HG03520 (cell line): ENCODE results near the gene TRIM16.
"Not testable (repeated sequence)": the region's sequence is repeated elsewhere in the genome, so short reads cannot be mapped to it uniquely, and the experiment has no call there.

ENCODE experiments used
- ATAC-seq: cut with Tn5 transposase; IDR thresholded peaks from one replicate; pipeline ENCODE4 v1.9.1; 2021; ENCODE audit warnings: mild to moderate bottlenecking, moderate library complexity; ENCODE audit not compliant: unreplicated experiment

The TRIM16 gene

DNA sequence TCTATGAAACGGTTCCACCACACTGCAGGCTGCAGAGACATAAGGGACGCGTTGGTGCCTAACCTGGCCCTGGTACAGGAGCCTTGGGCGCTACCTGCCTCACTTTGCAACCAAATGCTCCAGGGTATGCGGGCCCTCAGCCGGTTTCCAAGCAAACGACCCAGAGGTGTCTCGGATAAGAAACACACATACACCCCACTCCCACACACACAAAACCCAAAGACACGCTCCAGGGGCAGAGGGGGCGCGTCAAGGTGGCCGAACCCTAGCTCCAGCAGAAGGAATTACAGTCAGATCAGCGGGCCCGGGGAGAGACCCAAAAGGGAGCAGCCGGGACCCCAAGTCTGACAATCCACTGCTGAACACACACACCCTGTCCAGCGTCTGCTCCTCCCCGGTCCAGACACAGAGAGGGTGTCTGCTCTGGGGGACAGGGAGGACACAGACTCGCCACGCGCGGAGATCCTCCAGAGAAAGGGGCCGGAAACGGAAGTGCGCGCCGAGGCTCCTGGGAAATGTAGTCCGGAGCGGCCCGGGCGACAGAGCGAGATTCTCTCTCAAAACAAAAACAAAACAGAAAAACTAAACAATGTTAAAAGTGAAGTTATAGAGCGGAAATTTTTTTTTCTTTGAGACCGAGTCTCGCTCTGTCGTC is at the start of gene TRIM16:
TRIM16 (minus strand) TSS at position 488 of the 655 bp plus-strand sequence. CDS start 32,702 bp downstream, outside the sequence.
- ATAC-seq = peak; percentile 91

DNA sequence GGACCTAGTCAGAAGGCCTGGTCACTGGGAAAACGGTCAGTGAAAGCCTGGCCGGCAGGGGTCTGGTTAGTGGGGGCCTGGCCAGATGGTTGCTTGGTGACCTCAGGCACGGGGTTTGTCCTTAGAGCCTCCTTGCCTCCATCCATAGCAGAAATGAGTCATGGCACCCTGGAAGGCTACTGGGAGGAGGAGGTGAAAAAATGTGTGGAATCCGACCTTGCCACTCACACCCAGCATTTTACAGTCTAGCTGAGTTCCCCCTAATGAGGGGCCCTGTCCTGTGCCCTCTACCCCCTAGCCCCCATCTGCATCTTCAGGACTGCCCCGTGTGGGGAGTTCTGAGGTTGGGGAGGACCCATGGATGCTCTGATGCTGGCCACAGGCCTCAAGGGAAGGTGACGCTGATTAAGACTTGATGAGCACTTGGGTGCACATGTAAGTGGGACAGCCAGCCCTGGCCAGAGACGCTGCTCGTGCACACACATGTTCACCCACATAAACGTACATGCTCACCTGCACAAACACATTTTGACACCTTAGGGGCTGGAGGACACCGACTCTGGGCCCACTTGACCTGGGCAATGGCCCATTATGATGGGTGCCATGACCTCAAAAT is 49.2 kb upstream of the TRIM16 start:
- ATAC-seq = not testable (repeated sequence)

DNA sequence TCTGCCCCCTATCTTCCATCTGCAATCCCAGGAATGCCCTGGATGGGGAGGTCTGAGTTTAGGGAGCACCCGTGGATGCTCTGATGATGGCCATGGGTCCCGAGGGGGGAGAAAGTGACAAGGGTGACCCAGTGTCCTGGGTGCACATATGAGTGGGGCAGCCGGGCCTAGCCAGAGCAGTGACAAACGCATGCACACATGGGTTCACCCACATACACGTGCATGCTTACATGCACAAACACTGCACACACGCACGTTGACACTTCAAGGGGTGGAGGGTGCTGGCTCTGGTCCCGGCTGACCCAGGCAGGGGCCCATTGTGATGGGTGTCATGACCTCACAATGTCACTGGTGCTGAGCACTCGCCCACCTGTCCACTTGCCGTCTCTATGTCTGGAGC is 47.8 kb upstream of the TRIM16 start, which contains the start of gene TBC1D26:
TBC1D26 (plus strand) TSS at position 384 of the 400 bp plus-strand sequence. CDS start 3,066 bp downstream, outside the sequence.
- ATAC-seq = not testable (repeated sequence)

DNA sequence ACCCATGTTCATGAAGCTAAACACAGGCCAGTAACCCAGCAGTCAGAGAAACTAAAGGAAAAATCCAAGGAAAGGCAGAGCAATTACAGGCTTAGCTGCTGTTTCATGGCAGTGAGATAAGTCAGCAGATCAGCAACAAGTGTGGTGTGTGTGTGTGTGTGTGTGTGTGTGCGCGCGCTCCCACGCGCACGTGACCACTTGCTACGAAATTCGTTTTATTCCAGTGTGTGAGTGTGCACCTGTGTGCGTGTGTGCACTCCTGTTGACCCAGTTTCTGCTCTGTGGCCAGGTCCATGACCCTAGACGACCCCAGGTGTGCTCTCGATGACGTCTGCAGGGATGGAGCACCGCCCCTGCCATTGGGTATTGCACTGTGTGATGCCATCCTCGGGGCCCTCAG is 46.4 kb upstream of the TRIM16 start:
- ATAC-seq = not testable (repeated sequence)

DNA sequence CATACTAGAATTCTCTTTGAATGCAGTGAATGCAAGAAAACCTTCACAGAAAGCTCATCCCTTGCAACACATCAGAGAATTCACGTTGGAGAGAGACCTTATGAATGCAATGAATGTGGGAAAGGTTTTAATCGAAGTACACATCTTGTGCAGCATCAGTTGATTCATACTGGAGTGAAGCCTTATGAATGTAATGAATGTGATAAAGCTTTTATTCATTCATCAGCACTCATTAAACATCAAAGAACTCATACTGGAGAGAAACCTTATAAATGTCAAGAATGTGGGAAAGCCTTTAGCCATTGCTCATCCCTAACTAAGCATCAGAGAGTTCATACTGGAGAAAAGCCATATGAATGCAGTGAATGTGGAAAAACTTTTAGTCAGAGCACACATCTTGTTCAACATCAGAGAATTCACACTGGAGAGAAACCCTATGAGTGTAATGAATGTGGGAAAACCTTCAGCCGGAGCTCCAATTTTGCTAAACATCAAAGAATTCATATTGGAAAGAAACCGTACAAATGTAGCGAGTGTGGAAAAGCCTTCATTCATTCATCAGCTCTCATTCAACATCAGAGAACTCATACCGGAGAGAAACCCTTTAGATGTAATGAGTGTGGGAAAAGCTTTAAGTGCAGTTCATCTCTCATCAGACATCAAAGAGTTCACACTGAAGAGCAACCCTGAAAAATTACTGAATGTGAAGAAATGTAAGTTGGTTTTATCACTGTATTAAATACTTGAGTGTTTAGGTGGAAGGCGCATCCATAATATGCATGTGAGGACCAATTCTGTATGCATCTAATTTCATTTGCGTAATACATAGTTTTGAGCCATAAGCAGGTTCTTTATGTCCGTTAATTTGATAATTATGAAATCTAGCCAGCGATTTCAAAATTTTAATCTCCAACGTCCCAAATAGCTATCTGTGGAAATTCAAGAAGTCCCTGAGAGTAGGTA is 32.8 kb upstream of the TRIM16 start:
- not testable (repeated sequence) for ATAC-seq

DNA sequence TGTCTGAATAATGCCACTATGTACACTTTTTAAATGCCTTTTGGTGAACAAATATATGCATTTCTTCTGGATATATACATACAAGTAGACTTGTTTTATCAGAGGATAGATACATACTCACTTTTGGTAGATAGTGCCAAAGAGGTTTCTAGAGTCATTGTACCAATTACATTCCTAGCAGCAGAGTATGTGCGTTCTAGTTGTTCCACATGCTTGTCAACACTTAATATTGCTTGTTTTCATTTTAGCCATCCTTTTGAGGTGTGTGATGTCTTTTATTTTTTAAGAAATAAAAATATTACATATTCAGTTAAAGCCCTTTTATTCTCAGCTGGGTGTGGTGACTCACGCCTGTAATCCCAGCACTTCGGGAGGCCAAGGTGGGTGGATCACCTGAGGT is 24.8 kb upstream of the TRIM16 start:
- not testable (repeated sequence) for ATAC-seq

DNA sequence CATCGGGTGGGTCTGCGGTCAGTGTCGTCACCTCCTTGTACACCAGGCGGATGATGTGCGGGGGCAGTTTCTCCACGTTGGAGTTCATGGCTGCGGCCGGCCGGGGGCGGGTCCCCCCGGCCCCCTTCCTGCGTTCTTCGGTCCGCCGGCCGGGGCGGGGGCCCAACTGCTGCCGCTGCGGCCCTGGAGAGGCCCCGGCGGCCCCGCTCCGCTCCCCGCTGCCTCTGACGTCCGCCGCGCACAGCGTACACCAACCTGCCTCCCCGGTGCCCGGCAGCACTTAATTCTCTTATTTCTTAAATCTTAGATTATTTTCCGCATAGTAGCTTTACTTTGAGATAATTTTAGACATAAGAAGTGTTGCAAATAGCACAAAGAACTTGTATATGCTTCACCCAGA is 20.7 kb upstream of the TRIM16 start:
- not testable (repeated sequence) for ATAC-seq

DNA sequence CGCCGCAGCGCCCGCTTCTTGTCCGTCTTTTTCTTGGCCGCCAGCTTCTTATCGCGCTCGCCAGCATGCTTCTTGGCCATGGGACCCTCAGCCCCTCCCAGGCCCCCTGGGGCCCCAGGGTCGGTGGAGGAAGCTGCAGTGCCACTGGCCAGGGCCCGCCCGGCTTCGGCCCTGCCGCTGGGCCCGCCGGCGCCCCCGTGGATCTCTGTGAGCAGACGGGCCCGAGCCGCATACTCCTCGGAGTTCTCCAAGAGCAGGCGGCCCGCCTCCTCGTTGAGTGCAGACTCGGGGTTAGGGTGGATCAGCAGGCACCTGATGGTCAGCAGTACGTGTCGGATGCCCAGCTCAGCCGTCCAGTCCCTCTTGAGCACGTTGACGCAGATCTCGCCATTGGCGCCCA is 20.1 kb upstream of the TRIM16 start:
- not testable (repeated sequence) for ATAC-seq

DNA sequence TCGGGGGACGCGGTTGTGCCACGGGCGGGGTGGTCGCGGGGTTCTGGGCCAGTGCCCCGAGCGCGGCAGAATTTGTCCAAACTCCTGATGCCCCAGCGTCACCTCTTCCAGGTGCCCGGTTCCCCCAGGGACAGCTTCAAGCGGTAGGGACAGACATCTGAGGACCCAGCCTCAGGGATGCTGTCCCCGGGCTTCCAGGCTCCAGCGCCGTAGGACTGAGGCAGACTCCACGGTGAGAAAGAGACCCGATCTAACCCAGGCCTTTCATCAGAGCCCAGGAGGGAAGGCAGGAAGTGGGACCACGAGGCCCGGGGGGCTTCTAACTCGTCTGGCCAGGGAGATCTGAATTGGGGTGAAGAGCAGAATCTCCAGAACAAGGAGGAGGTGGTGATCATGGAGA is 15.8 kb upstream of the TRIM16 start:
- ATAC-seq = peak; percentile 1

DNA sequence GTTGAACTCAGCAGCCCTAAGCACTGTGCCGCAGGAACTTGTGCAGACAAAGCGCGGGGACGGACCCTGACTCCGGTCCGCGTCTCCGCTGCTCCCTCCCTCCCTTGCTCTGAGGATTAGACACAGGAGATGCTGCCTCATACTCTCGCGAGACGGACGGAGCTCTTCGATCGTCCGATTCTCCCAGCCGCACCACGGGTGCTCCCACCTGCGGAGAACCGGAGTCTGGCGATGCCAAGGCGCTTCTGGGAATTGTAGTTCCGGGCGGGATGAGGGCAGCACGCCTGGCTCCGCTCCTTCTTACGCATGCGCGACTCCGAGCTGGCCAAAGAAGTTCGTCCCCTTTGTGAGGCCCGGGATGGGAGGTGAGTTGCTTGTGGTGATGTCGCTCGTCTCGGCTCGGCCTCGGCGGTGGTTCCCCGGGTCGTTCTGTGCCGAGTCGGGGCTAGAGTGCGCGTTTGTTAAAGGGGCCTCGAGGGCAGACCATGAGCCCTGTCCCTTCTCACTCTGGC is 15.4 kb upstream of the TRIM16 start, which contains the start of gene ZNF286A:
ZNF286A (plus strand) TSS at position 340 of the 512 bp plus-strand sequence. CDS start 578 bp downstream, outside the sequence.
- ATAC-seq = peak; percentile 95

DNA sequence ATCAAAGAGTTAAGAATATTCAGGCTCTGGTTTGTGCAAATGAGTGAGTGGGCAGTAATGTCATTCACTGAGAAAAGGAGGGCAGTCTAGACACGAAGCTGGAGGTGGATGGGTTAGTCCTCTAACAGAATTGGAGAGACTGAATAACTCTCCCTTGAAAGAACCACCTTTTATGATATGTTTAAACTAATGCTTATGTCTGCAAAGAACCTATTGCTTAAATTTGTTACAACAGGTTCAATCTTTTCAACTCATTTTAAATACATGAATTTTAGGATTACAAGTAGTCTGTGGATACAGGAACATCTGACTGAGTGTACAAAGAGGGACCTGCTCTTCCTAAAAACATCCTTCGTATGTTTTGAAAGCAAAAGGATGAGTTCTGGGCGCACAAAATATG is 14.9 kb upstream of the TRIM16 start:
- not testable (repeated sequence) for ATAC-seq

DNA sequence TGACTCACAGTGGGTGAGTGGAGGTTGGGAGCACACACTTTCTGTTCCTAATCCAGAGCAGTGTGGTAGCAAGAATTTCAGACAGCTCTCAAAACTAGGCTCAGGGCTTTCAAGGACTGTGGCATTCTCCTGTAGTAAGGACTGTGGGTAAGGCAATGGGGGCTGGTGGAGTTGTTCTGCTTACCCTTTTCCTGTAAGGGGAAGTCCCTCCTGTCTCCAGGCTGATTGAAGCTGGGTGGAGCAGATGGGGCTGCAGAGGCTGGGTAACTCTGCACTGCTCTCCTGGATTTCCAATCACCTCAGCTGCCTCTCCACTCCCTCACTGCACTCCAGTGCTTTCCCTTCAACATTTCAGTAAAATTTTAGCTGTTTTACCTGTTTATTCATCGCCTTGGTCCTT is 3.4 kb upstream of the TRIM16 start:
- not testable (repeated sequence) for ATAC-seq

DNA sequence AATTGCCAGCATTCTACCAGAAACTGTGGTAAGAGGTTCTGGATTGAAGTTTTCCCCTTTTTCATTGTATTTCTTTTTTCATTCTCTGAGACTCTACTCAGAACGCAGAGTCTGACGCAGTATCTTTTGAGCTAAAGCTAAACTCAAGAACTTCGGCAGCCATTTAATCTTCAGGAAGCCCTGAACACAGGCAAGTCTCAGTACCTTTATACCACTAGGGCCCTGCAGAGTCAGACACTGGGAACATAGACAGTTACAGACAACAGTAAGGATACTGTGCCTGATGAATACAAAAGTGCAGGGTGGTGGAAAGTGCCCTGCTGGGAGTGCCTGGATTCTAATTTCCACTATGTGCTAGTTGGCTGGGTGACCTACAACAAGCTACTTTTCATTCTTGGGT is 976 bp downstream of the TRIM16 start:
- not testable (repeated sequence) for ATAC-seq

DNA sequence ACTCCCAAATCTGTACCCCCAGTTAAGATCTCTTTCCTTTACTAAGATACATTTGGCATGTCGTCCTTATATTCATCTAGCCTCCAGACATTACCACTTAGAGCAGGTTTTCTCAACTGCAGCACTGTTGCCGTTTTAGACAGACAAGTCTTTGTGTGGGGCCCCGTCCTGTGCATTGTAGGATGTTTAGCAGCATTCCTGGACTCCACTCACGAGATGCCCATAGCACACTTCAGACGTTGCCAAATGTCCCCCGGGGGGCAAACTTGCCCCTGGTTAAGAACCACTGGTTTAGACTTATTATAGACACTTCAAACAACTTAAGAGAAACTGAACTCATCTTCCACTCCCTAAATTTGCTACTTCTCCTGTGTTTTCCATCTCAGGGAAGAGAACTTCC is 8.1 kb downstream of the TRIM16 start:
- ATAC-seq = not testable (repeated sequence)

DNA sequence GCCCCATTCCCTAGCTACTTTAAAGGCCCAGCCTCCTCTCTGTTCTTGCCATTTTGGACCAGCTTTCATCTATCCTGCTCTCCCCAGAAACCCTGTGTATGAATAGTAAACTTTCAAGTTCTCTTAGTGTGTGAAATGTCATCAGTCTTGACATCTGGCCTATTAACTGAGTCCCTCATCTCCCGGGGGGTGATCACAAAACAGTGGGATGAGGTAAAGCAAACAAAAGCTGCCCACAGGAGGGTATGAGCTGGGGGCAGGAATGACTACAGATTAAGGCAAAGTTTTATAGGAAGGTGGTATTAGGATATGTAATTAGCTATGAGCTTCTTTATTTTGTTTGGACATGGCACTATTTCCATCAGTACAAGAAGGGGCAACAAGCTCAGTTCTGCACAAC is 9.5 kb downstream of the TRIM16 start:
- not testable (repeated sequence) for ATAC-seq

DNA sequence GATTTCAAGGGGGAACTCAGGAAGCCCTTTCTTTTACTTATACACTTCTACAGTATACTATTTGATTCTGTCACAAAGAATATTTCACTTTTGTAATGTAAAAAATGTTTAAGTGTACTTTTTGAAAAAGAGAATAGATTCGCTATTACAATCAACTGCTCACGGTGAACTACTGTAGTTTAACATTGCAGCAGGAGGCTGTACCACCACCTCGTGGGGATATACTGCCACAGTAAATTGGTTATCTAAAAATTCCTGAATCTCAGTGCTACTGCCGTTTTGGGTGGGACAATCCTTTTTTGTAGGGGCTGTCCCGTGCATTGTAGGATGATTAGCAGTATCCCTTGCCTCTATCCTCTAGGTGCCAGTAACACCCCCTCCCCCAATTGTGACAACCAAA is 14.6 kb downstream of the TRIM16 start:
- ATAC-seq = not testable (repeated sequence)

DNA sequence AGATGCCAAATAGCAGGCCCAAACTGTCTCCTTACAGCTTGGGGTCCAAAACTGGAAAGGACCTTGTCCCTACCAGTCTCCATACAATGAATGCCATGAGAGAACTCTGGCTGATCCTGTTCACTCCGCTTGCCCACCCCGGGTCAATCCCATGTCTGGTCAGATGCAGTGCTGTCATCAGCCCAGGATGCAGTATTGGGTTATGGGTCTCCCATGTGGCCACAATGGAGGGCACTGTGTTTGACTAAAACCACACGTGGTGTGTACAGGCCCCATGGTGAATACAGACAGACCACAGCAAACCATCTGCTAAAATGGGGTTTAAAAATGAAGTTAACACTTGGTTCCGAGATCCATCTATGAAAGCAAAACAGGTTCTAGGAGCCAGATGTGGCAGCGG is 20.4 kb downstream of the TRIM16 start:
- no peak for ATAC-seq

DNA sequence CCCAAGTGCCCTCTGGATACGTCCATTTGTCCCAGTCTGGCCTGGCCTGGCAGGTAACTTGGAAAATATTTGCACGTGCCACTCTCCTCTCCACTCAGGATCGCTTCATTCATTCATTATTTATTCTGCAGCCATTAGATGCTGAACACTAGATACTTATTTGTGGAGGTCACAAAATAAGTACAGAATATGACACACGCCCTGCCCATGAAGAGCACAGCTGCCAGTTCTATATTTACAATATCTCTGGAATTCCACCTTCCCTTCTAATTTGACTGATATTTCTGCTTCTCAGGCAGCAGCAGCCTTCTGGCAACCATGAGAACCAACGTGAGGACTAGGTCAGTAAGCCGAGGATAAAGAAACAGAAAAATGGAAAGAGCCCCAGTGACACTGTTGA is 20.9 kb downstream of the TRIM16 start:
- no peak for ATAC-seq

DNA sequence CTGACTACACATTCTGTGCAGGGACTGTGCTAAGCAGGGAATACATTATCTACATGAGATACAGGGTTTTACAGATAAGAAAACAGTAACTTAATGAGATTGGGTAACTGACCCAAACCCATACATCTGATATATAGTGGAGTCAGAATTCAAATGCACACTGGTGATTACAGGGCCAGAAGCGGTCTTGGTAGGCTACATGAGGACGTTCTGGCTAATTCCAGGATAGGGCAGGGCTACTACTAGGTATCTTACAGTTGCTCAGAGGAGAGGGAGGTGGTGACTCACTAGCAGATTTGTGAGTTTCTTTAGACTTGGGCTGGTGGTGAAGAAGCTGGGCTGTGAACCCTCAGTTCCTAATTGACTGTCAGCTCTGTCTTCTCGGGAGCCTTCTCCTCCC is 21.4 kb downstream of the TRIM16 start:
- ATAC-seq = no peak

DNA sequence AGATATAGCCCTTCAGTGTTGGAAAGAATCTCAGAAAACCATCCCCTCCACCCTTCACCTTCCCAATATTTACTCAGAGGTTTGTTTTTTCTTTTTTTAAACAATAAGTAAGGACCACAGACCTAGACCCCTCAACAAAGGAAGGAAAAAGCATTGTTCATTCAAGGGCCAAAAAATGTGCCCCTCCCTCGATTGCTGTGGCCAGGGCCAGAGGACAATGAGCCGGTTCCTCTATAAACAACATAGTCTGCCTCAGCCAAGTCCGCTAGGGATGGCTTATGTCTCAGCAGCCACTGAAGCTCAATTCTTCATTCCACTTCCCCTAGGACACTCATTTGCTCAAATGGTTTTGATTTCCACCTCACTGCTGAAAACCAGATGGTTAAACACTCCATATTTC is 24.0 kb downstream of the TRIM16 start:
- ATAC-seq = no peak

DNA sequence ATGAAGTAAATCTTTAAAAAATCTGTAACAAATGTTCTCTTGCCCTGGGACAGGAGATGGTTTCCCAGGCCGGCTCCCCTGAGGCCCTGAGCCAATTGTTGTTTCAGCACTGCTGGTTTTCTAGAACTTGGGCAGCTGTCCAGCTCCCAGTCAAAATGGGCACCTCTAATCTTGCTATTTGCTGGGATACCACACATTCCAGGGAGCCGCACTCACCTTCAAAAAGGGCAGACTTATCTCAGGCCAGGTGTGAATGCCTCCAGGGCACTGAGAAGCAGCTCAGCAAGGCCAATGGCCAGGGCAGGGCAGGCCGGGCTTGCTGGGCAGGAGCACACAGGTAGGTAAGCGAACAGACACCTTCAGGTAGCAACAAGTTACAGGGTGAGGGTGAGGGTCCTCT is 24.4 kb downstream of the TRIM16 start:
- no peak for ATAC-seq
